ENCODE results near the gene TOB2.
A peak's percentile ranks its signal among the peaks of the same experiment; 100 is the strongest.

The TOB2 gene

DNA sequence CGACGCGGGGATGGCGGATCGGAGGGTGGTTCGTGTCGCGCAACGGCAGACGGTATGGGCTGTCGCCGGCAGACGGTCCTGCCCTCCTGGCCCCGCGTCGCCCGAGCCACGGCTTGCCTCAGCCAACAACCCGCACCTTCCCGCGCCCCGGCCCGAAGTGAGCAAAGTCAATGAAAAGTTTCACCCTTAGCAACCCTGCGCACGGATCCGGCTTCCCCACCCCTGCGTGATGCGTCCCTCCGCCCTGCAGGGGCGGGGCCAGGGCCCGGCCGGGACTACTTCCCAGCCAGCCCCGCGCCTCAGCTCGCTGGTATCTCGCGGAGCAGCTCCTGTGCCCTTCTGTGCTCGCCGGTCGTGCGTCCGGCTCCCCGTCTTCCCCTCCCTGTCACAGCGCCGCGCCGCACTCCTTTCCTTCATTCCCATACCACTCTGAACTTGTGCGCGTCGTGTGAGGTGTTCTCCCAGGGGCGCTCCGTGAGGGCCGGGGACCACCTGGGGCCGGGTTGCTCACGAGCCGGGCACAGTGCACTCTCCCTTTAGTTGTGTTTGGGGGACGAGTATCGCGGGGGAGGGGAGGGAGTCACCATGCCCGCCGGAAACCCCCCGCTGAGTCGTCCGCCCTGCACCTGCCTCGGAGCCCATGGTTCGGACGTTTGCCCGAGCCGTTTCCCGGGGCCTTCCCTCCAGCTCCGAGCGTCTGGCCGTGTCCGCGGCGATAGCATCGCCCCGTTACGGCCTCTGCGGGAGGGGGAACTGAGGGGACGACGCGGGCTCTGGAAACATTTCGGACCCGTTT is at the start of gene TOB2:
Gene TOB2, minus strand, starts transcription at position 163 of the 796 bp plus-strand sequence. CDS start 9,456 bp downstream, outside the sequence.
- DNase-seq = peak; percentile 94

DNA sequence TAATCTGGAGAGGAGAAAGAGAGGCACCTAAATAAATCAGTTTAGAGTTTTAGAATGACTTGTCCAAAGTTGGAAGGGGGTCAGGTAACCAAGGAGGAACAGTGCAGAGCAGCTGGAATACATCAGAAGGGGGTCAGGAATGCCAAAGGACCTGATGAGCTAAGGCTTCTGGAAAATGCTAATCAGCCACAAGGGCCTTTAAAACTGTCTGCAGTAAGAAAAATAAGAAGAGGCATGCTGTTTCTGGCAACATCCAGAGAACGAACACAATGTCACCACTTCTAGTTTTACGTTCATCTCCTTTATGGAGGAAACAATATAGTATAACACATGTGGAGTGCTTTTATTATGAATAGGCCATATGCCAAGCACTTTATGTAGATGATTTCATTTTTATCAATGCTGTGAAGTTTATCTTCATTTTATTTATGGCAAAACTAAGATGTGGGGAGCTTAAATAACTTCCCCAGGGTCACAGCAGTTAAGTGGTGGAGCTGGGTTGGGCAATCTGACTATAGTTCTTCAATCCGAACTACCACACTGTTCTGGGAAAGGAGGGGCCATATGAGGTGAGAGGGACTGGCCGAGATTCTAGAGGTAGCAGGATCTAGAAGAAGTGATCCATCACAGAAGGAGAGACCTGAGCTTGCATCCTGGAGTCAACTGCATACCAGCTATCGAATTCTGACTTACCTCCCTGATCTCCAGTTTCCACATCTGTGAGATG is 44.9 kb upstream of the TOB2 start:
- no peak for DNase-seq

DNA sequence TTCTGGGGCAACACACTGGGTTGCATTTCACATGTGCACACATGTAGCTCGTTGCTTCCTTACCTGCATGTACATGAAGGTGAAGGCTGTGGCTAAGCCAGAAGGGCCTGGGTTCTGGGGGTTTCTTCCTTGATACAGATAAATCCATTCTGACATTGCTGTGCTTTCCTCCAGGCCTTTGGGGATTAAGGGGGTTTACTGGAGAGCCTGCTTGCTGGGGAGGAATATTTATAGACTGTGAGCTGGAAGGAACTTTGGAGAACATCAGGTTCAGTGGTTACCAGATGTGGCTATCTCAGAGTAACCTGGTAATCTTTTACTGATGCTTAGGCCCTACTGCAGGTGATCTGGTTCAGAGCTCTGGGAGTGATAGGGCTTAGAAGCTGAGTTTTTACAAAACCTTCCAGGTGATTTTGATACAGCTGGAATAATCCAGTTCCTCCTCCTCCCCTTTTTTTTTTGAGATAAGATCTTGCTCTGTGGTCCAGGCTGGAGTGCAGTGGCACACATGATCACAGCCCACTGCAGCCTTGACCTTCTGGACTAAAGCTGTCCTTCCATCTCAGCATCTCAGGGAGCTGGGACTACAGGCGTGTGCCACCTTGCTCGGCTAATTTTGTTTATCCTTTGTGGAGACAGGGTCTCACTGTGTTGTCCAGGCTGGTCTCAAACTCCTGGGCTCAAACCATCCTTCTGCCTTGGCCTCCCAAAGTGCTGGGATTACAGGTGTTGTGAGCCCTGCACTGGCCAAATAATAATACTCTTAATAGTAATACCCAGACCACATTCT is 42.2 kb upstream of the TOB2 start:
- DNase-seq = no peak

- DNase-seq = no peak
Observed at GRCh38 chr22:41488076-41488475, 41.5 kb upstream of the TOB2 start.

DNA sequence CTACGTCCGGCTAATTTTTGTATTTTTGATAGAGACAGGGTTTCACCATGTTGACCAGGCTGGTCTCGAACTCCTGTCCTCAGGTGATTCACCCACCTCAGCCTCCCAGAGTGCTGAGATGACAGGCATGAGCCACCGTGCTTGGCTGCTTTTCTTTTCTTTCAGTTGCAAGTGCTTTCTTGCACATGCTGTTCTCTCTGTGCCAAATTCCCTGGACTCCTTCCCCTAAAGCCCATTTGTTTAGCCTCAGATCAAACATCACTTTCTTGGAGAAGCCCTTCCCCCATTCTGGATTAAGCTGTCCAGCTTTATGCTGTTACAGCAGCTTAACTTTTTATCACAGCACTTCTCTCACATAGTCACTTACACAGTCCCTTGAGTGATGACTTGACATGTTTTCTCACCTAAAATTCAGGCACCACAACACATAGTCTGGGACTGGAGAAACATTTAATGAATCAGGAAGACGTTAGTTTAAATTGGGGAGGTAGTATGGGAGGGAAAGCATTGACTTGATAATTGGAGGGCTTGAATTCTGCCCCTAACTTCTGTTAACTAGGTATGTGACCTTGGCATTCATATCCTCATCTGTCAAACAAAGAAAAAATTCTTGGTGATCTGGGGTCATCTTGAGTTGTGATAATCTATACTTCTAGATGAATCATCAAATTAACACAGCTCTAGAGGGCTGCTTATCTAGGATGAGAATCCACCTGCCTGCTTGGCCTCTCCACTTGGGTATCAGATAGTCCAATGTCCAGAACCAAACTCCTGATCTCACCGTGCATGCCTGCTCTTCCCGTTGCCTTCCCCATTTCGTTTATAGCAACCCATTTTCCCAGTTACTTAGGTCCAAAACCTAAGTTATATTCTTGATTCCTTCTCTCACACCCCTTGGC is 40.7 kb upstream of the TOB2 start:
- no peak for DNase-seq

- DNase-seq = no peak
Observed at GRCh38 chr22:41485033-41485432, 38.4 kb upstream of the TOB2 start.

DNA sequence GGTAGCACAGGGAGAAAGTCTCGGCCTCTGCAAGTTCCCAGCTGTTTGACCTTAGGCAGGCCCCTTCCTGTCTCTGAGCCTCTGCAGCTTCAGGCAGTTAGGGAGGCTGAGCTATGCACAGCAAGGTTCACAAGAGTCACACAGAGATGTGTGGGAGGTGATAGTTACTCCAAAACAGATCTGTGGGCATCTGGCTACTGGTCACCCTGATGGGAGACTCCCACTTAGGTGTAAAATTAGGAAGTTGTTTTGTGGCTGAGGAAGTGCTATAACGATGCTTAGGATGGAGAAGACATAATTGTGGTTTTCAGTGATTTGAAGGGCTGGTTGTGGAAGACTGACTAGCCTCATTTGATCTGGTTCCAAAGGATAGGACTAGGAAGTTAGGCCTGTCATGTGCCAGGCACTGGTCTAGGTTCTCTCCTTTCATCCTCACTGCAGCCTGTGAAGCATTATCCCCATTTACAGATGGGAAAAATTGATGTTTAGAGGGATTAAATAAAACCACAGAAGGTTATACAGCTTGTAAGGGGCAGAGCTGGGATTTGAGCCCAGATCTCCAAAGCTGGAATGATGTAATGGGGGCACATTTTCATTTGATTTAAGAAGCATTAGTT is 35.8 kb upstream of the TOB2 start:
- DNase-seq = no peak

GRCh38 chr22:41481925-41482318 is 35.3 kb upstream of the TOB2 start:
- DNase-seq = no peak

DNA sequence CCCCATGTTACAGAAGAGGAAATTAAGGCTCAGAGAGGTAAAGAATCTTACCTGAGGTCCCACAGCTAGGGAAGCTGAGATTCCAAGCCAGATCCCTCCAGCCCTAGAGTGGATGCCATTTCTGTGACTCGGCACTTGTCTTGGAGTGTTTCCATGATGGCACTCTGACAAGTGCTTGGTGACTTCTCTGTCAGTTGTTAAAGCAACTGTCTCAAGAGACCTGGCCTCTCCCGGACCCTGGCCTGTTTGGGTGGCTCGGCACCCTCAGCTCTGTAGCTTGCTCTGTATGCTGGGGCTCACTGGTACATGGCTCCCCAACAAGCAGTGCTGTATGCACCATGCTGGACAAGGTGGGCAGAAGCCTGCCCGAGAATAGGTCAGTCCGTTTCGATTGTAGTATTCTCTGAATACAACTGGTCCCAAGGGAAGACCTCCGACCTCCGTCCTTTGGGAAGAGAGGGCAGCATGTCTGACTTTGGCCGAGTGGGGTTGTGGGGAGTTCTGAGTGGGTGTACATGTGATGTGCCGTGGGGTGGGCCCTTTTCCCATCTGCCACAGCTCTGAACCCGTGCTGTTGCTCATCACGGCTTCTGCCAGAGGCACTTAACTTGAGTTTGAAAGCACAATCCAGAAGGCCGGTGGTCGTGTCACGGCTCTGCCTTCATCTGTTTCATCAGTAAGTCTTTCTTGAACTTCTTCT is 34.7 kb upstream of the TOB2 start:
- no peak for DNase-seq

DNA sequence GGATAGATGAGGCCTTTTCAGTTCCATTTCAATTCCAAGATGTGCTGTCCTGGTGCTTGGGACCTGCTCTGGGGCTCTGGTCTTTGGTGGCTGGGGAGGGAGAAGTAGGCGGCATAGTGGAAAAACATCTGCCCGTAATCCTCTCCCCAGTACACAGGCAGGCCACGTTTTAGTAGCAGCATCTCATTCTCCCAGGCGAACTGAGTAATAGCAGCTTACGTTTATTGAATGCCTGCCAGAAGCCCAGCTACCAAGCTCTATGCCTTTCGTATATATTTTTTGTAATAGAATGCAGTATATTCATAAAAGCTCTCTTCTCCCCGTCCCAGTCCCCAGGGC is 33.8 kb upstream of the TOB2 start:
- no peak for DNase-seq

GRCh38 chr22:41479671-41480396 is 33.2 kb upstream of the TOB2 start:
- no peak for DNase-seq

DNA sequence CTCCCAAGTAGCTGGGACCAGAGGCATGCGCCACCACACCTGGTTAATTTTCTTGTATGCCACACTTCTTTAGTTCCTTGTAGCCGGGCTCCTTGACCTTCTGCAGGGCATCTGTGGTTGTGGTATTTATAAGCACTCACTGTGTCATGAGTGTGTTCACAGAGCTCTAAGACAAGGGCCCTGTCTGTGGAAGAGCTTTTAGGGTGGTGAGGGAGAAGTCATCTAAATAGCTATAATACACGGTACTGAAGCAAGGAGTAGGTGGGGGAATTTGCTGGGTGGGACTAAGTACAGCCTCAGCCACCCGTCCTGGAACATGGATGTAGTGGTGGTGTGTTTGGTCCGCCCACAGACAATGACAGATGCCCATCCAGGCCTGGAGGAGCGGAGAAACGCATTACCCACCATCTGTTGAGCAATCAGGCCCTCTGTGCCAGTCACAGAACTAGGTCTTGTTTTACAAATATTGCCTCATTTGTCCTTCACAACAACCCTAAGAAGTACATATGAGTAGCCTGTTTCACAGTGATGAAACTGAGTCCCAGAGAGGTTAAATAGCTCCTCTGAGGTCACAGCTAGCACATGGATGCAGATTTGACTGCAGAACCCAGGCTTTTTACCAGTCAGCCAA is 32.4 kb upstream of the TOB2 start:
- DNase-seq = no peak

GRCh38 chr22:41478473-41478872 is 31.9 kb upstream of the TOB2 start:
- DNase-seq = no peak

GRCh38 chr22:41474872-41475451 is 28.4 kb upstream of the TOB2 start:
- no peak for DNase-seq

- no peak for DNase-seq
Observed at GRCh38 chr22:41471568-41471967, 25.0 kb upstream of the TOB2 start.

DNA sequence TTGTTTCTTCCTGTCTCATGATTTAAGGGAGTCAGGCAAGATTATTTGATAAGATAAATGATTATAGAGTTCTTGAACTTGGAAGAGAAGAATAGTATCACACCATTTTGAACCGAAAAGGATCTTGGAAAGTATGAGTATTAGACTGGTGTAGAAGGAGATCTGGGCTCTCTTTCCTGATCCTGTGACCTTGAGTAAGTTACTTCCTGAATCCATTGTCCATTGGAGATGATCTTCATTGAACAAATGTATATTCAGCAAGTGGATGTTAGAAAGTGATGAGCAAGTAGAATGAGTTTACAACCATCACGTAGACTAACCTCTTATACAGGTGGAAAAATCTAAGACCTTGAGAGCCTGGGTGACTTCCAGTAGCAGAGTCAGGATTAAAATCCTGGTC is 24.3 kb upstream of the TOB2 start:
- no peak for DNase-seq

- no peak for DNase-seq
Observed at GRCh38 chr22:41469218-41469851, 22.7 kb upstream of the TOB2 start.

- peak; percentile 96 for DNase-seq
Observed at GRCh38 chr22:41468381-41469217, 22.0 kb upstream of the TOB2 start, which contains the start of the genes ACO2 and PHF5A. Gene ACO2 (plus strand): TSS chr22:41469117. CDS start chr22:41469147, 30 bp downstream. Gene PHF5A (minus strand): TSS chr22:41468692. CDS start chr22:41468653, 39 bp downstream.

All from CD4-positive, alpha-beta T cell treated with Interleukin-15 for 1 hour (primary cell).